Epithelial cell of esophagus (primary cell): ENCODE results near the gene MTMR2.

ENCODE experiments used
- DNase-seq: peaks from one replicate; pipeline ENCODE4 v3.0.0; 2010; ENCODE audit warnings: low read depth
- H3K4me3 ChIP-seq: 2 replicates; pipeline ENCODE4 v1.5.1; 2011; ENCODE audit warnings: mild to moderate bottlenecking, low read length, control low read depth
- TF ChIP-seq, protein P1 (sequence below): IDR thresholded peaks from 2 replicates; pipeline ENCODE4 v1.5.1; 2011; ENCODE audit warnings: low read depth, mild to moderate bottlenecking, low read length, control low read depth, inconsistent platforms; ENCODE audit not compliant: insufficient read depth; ENCODE audit errors: missing control alignments

The MTMR2 gene

DNA sequence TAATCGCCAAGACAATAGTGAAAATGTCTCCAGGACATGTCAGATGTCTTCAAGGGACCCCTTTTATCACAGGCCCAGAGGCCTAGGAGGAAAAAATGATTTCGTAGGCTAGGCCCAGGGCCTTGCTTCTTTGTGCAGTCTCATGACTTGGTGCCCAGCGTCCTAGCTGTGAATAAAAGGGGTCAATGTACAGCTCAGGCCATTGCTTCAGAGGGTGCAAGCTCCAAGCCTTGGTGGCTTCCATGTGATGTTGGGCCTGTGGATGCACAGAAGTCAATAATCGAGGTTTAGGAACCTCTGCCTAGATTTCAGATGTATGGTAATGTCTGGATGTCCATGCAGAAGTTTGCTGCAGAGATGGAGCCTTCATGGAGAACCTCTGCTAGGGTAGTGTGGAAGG, 20.7 kb upstream of the MTMR2 start:
- no peak overlapping the region for H3K4me3 ChIP-seq
- no peak for DNase-seq
- TF ChIP-seq, protein P1, sequence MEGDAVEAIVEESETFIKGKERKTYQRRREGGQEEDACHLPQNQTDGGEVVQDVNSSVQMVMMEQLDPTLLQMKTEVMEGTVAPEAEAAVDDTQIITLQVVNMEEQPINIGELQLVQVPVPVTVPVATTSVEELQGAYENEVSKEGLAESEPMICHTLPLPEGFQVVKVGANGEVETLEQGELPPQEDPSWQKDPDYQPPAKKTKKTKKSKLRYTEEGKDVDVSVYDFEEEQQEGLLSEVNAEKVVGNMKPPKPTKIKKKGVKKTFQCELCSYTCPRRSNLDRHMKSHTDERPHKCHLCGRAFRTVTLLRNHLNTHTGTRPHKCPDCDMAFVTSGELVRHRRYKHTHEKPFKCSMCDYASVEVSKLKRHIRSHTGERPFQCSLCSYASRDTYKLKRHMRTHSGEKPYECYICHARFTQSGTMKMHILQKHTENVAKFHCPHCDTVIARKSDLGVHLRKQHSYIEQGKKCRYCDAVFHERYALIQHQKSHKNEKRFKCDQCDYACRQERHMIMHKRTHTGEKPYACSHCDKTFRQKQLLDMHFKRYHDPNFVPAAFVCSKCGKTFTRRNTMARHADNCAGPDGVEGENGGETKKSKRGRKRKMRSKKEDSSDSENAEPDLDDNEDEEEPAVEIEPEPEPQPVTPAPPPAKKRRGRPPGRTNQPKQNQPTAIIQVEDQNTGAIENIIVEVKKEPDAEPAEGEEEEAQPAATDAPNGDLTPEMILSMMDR = no peak

DNA sequence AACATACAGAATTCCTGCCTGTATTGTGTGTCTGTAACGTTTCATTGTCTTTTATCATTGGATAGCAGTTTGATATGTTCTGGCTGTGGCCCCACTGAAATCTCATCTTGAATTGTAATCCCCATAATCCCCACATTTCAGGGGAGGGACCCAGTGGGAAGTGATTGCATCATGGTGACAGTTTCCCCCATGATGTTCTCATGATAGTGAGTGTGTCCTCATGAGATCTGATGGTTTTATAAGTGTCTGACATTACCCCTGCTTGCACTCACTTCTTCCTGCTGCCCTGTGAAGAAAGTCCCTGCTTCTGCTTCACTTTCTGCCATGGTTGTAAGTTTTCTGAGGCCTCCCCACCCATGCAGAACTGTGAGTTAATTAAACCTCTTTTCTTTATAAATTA, 19.6 kb upstream of the MTMR2 start:
- TF ChIP-seq, protein P1 = no peak
- no peak overlapping the region for H3K4me3 ChIP-seq
- no peak for DNase-seq

DNA sequence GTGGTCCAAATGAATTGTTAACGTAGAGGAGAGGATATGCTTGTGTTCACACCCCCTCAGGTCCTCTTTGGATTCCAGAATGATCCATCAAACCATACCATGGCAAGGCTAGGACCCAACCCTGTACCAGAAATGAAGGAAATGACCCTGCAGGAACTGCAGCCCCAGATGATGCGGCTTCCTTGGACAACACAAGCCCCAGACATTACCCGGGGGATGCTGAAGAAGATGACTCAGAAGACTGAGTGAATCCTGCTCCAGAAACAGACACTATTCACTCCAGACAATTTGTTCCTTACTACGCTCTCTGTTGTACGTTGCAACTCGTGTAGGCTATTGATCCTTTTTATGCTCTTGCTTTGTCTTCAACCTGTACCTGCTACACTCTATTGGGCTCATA, 15.2 kb upstream of the MTMR2 start:
- no peak for DNase-seq
- TF ChIP-seq, protein P1 = no peak
- H3K4me3 ChIP-seq = no peak overlapping the region

DNA sequence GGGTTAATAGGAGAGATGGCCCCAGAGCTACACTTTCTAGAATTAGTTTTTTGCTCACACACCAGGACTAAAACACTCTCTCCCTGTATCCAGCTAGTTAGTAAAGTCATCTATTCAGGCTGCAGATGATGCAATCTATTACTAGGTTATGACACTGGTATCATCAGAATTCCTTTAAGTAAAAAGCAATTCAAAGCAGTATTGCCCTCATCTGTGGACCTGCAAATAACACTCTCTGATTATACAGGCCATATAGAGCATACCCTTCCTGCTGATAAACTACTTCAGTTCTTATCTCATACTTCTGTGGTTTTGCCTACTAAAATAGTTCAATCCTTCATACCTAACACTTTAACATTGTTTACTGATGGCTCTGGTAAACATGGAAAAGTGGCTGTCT, 13.5 kb upstream of the MTMR2 start:
- no peak overlapping the region for H3K4me3 ChIP-seq
- DNase-seq = no peak
- TF ChIP-seq, protein P1 = no peak

DNA sequence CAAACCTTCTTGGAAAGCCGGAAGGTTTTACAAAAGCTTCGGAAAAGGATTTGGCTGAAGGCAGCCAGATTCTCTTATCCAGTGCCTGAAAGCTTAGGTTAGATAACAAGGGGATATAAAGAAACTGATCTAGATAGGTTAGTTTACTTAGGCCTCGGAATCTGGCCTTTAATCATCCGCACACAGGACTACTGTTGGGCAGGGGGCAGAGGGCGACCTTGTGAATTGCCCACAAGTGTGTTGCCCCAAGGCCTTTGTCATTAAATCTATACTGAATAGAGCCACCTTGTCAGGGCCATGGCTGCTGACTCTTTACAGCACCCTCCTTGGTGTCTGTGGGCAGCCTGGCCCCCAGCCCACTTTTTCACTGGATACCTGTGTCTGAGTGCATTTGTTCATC, 9.7 kb upstream of the MTMR2 start:
- TF ChIP-seq, protein P1 = no peak
- H3K4me3 ChIP-seq = no peak overlapping the region
- DNase-seq = no peak

DNA sequence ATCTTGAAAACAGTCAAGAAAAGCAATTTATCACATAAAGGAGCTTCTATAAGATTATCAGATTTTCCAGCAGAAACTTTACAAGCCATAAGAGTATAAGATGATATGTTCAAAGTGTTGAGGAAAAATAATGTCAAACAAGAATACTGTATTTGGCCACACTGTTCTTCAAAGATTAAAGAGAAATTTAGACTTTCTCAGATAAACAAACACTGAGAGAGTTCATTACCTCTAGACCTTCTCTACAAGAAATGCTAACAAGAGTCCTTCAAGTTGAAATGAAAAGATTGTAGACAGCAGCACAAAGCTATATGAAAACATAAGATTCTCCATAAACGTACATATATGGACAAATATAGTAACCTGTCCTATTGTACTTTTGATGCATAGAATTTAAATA, 8.0 kb upstream of the MTMR2 start:
- no peak overlapping the region for H3K4me3 ChIP-seq
- no peak for DNase-seq
- TF ChIP-seq, protein P1 = no peak

DNA sequence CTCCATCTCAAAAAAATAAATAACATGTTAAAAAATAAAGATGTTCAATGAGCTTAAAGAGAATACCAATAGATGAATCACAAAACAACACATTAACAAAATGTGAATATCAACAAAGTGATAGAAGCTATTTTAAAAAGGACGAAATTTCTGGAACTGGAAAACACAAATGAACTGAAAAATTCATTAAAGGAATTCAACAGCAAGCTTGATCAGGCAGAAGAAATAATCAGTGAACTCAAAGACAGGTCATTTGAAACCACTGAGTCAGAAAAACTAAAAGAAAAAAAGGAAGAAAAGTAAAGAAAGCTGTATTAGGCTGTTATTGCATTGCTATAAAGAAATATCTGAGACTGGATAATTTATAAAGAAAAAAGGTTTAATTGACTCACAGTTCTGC, 7.0 kb upstream of the MTMR2 start:
- no peak for DNase-seq

More for the DNA sequence above, 7.0 kb upstream of the MTMR2 start:
- no peak overlapping the region for H3K4me3 ChIP-seq
- TF ChIP-seq, protein P1 = no peak
